GM19239 (cell line): Measurements from ENCODE around the gene HAAO.
A peak's percentile ranks its signal among the peaks of the same experiment; 100 is the strongest.

Experiments
- DNase-seq: peaks from one replicate; pipeline ENCODE4 v3.0.0; 2011; ENCODE audit warnings: low spot score; ENCODE audit not compliant: insufficient read length
- FAIRE-seq: peaks from 2 replicates; lab custom pipeline; 2011; peaks lifted over from hg19 to GRCh38; lab: Jason Lieb, UNC

Gene HAAO

DNA sequence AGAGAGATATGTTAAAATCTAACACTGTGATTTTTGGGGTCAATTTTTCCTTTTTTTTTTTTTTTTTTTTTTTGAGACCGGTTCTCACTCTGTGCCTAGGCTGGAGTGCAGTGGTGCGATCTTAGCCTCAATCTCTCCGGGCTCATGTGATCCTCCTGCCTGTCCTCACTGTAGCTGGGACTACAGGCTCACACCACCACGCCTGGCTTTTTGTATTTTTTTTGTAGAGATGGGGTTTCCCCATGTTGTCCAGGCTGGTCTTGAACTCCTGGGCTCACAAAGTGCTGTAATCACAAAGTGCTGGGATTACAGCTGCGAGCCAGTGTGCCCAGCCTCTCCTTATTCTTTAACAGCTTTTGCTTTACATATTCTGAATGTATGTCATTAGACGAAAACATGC, 2.9 kb upstream of the HAAO start:
- FAIRE-seq (peak; percentile 35), DNase-seq (no peak)

DNA sequence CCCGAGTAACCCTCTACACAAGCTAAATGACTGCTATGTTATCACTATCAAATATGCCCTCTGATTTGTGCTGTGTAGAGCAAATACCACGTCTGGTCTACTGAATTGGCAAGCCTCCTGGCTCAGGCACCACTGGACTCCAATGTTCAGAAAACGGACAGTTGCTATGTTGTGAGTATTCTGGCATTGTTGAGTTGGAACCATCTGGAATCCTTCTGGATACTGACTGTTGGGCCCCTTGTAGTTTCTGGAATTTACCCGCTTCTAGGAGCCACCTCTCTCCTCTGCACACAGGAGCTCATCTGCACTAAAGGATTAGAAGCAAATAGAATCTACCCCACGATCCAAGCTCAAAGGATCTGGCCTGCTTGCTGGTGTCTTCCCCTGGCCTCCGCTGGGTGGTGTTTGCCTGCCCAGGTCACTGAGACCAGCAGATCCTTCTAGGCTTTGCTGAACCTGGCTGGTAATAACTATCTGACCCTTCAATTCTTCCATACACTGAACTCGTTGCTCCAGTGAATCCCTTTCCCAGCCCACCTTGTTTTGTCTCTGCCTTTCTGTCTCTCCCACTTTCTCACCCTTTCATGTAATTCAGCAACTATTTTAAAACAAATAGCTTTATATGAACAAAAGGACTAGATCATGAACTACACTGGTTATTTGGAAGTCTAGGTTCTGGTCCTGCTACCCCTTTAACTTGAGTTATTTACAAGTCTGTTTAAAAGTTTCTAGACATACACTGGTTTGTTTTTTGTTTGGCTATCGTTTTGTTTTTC, 2.1 kb upstream of the HAAO start:
- peak; percentile 37 for FAIRE-seq

DNA sequence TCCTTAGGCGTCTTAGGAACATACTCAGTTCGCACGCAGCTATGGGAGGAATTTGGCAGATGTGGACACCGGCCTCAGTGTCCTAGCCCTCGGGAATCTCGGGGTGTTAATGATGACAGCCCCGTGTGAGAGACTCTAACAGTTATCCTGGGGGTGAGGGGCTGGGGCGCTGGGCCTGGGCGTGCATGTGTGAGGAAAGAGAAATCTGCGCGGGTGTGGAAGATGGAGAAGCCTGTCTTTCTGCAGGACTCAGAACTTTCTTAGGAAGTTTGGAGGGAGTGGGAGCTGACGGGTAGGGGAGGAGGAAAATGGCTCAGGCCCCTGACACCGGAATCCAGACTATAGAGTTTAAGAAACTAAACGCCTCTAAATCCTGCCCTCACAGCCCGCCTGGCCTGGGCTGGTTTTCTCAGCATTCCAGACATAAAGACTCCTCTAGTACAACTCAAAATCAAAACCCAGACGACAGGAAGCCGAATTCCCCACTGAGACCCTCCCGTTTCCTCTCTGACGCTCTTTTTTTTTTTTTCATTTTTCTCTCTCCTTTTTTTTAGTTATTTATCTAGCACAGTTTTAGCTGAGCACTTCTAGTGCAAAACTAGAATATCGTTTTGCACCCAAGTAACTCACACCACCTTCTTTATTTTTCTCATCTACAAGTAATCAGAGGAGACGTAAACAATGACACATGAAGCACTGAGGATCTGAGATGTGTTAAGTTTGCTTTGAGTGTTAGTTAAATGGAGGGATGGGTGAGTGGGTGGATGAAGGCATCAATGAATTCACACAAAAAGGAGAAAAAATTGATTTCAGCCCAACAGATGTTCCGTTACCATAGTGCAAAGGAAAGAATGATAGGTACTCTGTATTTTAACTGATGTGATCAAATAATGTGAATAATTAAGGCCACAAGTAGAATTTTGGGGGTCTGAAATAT, 1.2 kb upstream of the HAAO start:
- FAIRE-seq (no peak), DNase-seq (no peak)

More for the DNA sequence above, 2.1 kb upstream of the HAAO start:
- no peak for DNase-seq

DNA sequence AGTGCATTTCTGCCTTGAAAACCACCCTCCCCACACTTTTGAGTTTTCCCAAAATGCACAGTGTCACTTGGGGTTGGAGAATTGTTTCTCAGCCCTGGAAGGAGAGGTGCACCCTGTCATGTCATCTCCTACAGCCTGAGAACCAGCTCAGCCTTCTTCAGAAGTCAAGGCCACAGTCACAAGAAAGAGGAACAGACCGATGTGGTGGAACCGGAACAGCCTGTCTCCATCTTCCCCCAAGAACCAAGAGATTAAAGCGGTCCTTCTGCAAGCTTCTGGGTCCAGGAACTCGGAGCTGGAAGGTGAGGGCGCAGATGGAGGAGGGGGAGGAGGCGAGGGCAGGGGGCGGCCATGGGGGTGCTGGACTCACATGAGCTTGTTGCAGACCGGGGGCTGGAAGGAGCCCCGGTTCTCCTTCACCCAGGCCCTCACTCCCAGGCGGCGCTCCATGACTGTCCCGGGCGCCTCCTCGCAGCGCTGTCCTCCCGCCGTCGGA, 248 bp downstream of the HAAO start:
- FAIRE-seq: peak; percentile 80
- no peak for DNase-seq

DNA sequence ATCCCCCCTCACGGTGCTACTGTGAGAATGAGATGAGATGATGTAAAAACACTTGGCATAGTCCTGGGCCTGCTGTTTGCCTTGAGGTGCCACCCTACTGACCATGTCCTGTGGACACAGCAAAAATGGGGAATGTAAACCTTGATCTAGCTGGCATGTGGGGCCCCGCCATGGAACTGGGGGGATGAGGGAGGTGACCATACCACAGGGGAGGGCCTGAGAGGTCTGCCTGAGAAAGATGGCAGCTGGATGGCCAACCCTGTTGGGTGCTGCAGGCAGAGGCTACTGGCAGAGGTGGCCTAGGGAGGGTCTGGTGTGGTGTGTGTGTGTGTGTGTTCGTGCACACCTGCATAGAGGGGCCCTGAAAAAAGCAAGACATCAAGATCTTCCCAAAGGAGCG, 777 bp downstream of the HAAO start:
- FAIRE-seq (no peak), DNase-seq (no peak)

DNA sequence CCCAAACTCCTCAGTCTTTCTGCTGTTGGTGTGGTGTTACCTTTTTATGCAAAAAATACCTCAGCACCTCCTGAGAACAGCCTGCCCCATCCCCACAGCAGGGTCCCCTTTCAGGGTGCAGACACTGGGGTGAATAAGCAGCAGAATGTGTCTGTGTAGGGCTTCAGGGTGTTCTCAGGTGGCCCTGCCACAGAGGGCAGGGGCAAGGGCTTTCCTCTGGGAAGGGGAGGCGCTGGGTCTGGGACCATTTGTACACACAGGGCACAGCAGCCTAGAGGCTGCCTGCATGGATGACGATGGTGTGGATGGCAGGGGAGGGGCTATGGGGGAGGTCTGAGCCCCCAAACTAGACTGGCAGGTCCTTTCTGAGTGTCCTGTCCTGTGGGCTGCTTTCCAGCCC, 2.6 kb downstream of the HAAO start:
- FAIRE-seq (no peak), DNase-seq (no peak)

DNA sequence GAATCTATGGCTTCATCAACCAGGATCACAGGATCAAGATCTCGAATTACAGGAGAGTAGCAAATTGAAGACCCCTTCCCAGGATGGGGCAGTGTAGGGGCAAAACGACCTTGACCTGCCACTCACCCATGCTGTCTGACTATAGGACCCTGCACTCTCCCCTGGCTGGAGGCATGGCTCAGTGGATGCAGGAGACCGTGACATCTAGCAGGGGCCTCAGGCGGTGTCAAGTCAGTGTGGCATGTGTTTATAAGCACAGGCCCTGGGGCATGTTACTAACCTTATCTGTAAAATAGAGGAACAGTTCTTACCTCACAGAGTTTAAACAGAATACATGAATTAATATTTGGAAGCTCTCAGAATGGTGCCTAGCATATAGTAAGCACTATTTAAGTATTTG, 3.5 kb downstream of the HAAO start:
- DNase-seq: no peak
- FAIRE-seq: peak; percentile 23

DNA sequence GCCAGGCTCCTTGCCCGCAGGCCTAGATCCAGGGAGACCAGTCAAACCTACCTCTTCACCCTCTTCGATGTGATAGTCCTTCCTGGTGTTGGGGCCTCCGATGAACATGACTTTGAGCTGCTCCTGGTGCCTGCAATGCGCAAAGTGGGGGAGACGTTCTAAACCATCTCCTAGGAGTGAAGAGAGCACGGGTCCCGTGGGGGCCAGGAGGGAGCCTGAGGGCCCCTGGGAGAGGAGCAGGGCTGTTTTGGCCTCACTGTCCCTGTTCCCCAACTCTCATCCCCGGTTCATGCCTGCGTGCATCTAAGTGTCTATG, 3.9 kb downstream of the HAAO start:
- DNase-seq: no peak
- no peak for FAIRE-seq

DNA sequence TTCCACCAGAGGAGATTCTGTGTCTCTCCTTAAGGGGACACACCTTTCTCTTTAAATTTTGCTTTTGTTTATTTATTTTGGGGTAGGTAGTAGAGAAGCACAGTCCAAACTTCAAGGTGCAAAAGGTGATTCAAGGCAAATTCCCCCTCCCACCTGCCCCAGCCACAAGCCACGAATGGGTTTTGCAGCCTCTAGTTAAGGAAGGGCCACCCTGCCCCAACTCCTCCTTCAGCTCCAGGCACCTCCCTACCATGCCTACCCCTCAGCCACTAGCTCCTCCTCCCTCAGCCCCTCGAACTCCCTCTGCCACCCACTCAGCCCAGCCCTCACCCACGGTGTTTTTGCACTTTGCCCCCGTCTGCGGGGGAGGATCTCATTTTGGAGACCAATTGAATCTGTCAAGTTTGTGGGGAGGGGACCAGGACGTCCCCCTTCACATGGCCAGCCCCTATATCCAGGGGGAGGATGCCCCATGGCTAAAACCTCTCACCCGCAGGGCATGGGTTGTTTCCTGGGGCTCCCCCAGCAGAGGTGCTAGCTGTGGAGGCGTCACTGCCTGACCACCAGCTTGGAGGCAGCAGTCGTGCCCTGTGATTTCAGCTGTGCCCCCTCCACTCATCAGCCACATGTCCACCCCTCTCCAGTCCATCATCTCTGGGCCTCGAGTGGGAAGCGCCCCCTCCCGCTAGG, 4.5 kb downstream of the HAAO start:
- FAIRE-seq: no peak
- DNase-seq: no peak

DNA sequence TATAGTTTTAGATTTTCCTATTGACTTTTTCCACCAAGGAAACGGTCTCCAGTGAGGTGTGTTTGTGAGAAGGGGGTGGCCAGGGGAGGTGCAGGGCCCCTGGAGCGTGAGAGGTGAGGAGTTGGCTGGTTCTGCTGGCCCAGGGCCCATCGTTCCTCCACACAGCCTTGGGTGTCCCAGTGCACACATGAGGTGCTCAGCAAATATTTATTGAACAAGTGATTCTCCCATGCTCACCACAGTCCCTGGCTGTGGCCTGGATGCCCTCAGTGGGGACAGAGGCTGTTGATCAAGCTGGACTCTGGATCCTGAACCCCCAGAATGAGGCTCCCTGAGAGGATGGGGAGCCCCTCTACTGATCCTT, 5.0 kb downstream of the HAAO start:
- DNase-seq: no peak
- FAIRE-seq: no peak

DNA sequence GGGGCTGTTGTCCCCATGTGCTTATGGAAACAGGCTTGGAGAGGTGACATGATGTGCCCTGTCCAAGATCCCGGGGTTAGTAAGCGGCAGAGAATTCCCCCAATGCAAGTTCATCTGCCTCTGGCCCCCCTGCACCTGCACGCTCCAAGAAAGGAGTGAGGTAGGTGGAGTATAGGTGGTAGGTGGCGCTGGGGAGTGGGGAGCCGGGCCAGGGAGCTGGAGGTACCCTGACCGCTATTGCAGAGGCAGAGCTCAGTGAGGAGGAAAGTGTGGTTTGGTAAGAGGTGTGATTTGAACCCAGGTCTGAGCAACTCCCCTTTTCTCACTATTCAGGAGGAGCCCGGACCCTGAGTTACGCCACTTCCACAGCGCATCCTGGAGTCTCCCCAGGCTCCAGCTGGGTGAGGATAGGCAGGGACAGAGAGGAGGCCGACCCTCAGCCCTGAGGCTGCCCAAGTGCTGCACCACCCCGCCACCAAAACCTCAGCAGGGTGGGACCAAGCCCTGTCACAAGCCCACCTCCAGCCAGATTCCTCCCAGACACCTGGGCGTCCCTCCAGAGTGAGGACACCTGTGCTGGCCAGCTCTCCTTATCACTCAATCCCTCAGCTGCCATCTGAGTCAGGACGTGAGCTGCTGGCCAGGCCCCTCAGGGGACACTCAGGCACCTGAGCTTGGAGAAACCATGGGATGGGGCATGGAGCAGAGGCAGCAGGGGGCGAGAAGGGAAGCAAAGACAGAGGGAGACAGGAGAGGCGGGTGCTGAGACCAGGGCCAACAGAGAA, 5.6 kb downstream of the HAAO start:
- DNase-seq: no peak
- no peak for FAIRE-seq

DNA sequence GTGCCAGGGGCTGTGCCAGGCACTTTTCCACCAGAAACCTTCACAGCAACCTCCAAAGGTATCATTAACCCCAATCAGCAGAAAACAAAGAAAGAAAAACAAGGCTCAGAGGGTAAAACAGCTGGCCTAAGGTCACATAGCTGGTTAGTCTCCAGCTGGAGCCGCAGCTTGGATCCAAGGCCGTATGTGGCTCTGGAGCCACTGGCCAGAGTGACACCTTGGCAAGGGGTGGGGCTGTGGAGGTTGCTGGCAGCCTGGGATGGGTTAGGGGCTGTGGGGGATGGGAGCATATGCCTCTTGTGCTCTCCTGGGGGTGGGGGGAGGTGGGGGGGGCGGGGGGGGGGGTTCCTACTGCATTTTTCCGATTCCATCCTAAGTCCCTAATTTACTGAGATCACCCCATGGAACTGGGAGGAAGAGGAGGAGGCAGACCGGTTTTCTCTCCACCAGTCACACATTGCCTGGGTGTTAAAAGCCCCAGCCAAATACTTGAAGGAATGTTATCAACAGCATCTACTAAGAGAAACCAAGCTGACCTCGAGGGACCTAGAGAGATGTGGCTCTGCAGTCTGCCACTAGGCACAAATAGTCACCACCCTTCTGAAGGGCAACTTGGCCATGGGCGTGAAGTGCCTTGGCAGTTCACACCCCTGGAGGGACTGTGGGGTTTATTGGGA, 8.0 kb downstream of the HAAO start:
- no peak for DNase-seq
- FAIRE-seq: no peak

DNA sequence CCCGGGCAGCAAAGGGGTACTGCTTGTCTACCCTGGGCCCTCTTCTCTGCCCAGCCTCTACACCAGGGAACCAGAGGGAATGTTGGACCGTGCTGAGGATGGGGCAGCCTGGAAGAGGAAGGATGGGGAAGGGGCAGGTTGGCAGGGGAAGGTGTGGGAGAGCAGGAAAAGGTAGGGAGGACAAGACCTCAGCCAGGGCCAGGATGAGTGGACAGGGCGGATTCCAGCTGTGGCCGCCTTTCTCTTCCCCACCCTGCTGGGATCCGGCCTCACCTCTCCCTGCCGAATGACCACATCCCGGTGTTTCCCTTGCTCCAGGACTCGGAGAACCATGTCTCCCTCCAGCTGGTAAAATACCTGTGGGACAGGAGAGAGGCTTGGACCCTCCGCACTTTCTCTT, 8.9 kb downstream of the HAAO start:
- DNase-seq (no peak), FAIRE-seq (no peak)

DNA sequence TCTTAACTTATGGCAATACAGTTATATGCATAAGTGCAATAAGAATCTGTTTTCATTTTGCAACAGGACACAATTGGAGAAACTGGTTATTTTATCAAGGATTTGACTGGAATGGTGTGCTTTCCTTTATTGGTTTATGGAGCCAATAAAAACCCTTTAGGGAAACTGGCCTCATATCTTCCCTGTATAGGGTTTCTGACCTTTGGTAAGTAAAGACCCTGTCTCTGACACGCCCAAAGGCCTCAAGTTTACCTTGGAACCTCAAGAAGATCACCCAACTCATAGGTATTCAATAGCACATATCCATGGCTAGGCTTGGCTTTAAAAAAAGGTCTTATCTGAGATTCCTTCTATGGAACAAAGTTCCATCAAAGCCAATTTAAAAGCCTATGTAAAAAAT, 11.2 kb downstream of the HAAO start:
- DNase-seq: no peak

DNA sequence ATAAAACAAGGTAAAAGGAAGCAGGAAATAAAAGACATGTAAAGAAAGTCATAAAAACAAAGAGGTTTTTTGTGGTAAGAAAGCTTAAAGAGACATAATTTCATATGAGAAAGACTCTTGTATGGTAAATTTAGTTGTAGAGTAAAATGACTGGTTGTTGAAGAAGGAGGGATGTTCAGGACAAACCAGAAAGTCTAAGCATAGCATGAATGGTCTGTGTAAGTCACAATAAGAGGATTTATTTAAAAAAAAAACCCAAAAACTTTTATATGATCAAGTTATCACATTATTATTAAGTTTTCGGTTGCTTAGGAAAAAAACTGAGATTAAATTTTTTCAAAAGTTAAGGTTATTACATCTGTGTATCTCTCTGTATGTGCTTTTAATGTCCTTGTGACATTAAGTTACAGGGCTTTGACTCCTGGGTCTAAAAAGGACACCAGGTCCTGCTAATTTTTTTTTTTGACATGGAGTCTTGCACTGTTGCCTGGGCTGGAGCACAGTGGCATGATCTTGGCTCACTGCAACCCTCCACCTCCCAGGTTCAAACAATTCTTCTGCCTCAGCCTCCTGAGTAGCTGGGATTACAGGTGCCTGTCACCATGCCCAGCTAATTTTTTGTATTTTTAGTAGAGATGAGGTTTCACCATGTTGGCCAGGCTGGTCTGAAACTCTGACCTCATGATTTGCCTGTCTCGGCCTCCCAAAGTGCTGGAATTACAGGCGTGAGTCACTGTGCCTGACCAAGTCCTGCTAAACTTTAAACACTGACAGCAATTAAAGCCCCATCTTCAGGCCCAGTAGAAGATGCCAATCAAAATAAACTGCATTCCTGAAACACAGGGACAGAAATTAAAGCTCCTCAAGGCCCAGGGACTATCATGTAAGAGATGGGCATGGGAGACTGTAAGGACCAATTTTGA, 14.2 kb downstream of the HAAO start:
- FAIRE-seq (no peak), DNase-seq (no peak)

More for the DNA sequence above, 11.2 kb downstream of the HAAO start:
- no peak for FAIRE-seq

DNA sequence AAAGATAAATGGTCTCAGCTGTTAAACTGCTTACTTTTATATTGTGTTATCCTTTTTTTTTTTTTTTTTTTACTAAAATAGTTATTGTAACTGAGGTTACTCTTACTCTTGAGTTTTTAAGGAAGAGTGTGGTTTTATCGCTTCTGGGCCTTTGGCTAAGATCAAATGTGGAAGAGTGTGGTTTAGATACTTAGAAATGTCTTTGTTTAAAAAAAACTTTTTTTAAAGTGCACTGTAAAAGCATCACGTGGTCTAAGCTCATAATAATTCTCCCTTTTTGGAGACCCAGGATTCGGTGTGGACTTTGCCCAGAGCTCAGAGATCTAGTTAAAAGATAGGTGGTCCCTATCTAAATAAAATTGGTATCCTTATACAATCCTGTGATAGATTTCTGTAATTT, 16.6 kb downstream of the HAAO start:
- FAIRE-seq (no peak), DNase-seq (no peak)

DNA sequence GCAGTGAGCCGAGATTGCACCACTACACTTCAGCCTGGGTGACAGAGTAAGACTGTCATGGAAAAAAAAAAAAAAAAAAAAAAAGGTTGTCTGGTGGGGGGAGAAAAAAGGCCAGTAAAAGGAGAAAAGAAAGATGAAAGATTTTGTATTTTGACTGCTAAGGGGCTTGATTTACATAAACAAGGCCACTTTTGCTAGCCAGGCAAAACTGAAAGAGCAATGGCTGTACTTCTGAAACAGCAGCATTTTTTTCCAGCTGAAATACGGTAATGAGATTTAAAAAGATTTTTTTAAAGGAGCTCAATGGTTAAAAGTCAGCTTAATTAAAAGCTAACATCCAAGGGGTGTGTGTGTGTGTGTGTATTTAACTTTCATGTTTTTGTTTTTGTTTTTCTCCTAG, 17.2 kb downstream of the HAAO start:
- DNase-seq (no peak), FAIRE-seq (peak; percentile 64)

DNA sequence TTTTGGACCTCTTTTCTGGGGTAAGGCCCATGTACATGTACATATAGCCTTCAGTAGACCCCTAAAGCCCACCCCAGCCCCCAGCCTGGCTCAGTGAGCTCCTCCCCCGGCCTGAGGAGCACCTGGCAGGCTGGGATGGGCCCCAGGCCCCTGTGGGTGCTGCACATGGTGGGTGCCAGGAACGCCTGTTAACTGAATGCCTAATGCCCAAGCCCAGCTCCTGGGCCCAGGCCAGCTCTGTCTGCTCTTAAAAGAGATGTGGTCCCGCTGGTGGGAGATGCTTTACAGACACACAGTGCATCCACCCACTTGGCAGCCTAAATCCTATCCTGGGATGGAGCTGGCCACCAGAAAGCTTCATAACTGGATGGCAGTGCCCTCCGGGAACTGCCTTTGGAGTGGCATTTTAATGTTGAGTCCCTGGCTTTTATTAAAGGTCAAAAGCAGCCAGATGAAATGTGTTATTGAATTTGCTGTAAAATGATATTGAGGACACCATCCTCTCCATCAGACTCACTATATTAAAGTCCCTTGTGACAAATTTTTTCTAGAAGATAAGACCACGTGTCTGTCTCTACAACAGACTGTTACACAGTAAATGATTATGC, 20.7 kb downstream of the HAAO start:
- no peak for DNase-seq
- FAIRE-seq: no peak
